SK-N-DZ (cell line): ENCODE results near the gene LDLRAD4.
A peak's percentile ranks its signal among the peaks of the same experiment; 100 is the strongest.

Experiments
- DNase-seq: peaks from one replicate; pipeline ENCODE4 v3.0.0-alpha.2; 2015; ENCODE audit warnings: low spot score

The LDLRAD4 gene

GRCh38 chr18:13369756-13370510, 151.4 kb downstream of the LDLRAD4 start:
- peak; percentile 82 for DNase-seq

DNA sequence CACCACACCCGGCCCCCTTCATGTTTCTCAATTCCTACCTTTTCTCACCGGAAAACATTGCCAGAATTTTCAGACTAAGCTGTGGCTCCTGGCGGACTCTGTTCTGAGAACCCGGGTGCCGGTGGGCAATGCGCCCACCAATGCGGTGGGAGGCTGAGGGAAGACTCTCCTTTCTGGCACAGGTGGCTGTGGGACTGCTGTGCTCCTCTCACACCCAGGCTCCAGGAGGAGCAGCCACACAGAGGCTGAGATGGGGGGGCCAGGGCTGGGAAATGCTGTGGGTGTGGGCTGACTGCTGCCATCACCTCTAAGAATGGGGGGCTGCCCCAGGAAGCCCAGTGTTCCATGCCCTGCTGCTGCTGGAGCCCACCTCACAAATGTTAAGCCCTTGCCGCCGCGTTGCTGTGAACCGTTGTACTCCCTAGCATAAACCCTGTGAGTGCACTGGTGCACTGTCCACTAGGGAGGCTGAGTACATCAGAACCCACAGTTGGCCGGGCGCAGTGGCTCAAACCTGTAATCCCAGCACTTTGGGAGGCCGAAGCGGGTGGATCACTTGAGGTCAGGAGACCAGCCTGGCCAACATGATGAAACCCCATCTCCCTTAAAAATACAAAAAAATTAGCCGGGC, 152.6 kb downstream of the LDLRAD4 start:
- no peak for DNase-seq

- DNase-seq, result no peak
Measured at GRCh38 chr18:13371689-13372418, 153.3 kb downstream of the LDLRAD4 start.

- no peak for DNase-seq
Measured at GRCh38 chr18:13372531-13372951, 154.0 kb downstream of the LDLRAD4 start.

GRCh38 chr18:13374096-13374467, 155.5 kb downstream of the LDLRAD4 start:
- DNase-seq, result no peak

DNA sequence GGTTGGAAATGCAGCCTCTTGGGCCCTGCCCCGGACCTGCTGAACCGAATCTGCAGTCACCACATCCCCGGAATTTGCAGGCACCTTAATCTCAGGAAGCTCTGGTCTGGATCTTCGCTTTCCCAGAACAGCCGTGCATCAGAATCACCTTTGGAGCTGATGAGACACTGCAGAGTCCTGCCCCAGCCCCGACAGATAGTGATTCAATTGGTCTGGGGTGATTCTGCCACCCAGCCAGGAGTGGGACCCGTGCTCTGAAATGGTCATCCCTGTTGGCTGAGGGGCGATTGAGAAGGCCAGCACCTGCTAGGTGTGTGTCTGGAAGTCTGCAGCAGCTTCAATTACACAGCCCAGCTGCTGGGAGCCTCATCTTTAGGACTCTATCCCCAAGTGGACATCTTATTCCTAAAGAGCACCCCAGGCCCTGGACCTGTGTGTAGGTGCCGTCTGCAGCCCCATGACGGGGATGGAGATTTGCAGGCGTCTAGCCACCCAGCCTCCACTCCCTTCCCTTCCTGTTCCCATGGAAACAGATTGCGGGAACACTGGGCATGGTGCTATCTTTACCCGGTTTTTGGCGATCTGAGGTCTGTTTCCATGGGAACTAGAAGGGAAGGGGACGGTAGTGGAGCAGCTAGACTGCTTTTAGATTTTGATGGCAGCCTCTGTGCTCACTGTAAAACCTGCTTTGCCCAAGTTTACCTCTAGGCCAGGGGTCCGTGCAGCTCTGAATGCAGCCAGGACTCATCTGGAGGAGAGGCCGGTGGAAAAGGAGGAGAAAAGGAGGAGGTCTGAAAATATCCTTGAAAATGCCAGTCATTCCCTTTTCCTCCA, 156.1 kb downstream of the LDLRAD4 start:
- peak; percentile 43 for DNase-seq

DNA sequence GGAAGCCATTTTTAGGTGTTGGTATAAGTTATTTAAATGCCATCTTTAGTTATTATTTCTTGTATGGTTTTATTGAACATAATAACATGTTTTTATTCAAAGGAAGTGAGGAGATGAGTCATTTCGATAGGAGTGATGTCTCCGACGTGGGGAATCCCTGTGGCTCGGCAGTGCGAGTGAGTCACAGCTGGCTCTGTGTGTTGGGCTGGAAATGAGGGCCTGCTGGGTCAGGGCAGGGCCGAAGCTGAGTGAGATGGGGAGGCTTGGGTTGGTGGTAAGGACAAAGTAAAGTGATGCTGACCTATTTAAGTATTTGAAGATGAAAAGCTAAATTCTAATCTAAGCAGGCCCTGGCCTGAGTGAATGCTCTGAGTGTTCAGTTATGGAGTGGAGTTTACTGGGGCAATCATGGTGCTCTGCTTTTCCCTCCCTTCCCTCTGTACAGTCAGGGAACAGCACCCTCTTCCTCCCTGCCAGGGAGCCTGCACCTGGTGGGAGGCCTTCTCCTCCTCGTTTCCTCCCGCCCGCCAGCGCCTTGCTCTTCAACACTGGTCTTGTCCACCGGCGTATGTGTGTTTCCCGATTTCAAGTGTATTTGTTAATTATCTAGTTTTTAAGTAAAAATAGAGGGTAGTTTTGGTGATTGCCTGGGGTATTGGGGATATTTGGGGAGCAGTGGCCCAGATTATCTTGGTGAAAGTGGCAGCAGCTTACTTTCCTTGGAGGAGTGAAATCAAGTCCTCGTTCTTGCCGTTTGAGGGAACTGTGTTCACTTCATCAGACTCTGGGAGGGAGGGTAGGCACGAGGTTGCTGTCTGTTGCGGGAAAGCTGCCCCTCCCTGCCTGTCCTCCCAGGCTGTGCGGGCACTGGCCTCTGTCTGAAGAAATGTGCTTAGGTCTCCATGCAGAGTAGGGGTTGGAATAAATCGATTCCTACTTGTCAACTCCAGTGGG, 157.0 kb downstream of the LDLRAD4 start:
- DNase-seq, result peak; percentile 39

GRCh38 chr18:13376298-13376840, 157.8 kb downstream of the LDLRAD4 start:
- no peak for DNase-seq

GRCh38 chr18:13376841-13377351, 158.3 kb downstream of the LDLRAD4 start:
- no peak for DNase-seq

DNA sequence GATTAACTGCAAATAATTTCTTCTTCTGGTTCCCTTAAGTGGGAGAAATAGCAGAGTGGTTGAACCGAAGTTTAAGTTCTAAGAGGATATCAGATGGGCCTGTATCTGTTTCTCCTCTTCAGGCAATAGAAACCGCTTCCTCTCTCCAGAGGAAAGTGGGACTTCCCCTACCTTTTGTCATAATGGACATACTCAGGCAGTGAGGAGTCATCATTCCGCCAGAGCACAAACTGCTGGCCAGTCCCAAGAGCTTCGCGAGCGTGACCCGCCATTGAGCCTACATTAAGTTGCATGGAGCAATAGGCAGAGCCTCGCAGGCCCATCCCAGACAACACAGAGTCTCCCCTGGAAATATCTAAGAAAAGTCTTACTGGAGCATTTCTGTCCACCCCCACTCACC, 158.9 kb downstream of the LDLRAD4 start:
- no peak for DNase-seq

DNA sequence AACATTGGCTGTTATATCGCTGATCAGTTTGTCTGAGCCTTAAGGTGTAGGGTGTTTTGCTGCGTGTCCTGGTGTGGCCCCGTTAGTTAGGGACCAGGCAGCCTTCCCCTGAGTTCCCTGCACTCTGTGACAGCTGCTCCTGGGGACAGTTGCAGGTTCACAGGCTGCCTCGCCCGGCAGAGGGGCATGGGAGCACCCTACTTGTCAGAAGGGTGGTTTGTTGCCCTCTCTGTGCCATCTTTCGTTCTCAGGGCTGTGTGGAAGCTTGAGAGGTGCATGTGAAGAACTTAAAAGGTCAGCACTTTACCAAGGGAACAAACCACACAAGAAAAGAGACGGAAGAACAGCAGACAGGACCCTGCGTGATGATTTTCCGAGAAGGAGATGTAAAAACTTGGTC, 159.6 kb downstream of the LDLRAD4 start:
- DNase-seq, result no peak

GRCh38 chr18:13379062-13379865, 160.7 kb downstream of the LDLRAD4 start:
- no peak for DNase-seq

DNA sequence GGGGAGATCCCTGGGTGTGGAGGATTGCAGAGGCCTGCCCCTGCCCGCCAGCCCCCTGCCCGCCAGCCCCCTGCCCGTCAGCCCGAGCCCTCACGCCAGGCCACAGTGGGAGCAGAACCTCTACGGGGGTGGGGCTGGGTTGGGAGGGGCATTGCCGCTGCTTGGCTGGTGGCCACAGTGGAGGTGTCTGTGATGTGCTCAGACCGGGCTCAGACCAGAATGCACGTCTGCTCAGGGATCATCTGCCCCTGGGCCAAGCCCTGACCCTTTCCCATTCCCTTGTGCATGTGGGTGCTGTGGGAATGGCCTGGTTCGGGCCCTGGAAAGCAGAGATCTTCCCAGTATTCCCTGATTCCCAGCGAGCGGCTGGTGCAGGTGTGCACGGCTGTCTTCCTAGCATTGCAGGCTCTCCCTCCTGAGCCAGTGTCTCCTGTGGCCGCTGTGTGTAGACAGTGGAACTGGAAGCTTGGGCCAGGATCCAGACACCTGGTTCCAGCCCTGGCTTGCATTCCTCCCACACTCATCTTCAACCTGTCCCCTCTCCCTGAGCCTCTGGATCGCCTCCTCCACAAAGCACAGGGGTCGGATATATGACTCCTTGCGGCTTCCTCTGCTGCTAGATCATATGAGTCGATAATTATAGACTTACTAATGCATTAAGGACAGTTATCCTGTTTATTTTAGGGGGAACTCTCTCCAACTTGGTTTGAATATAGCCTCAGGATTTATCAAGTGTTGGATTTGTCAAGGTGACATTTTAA, 161.6 kb downstream of the LDLRAD4 start:
- DNase-seq, result no peak

DNA sequence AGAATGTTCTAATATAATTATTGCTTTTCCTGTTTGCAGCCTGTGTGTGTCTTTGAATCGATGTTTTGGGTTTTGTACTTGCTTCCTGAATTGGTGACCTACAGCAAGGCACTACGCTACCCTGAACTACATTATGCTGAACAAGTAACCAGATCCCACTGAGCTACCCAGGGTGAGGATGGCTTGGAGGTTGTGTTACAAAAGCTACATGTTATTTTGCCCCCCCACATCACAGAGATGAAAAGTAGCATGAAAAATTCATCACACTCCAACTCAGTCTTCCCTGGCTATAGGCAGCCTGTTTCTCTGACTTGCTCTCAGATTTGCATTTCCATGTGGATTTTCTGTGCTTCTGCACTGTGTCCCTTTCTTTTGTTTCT, 162.1 kb downstream of the LDLRAD4 start:
- no peak for DNase-seq

GRCh38 chr18:13381331-13381730, 162.8 kb downstream of the LDLRAD4 start:
- DNase-seq, result no peak

DNA sequence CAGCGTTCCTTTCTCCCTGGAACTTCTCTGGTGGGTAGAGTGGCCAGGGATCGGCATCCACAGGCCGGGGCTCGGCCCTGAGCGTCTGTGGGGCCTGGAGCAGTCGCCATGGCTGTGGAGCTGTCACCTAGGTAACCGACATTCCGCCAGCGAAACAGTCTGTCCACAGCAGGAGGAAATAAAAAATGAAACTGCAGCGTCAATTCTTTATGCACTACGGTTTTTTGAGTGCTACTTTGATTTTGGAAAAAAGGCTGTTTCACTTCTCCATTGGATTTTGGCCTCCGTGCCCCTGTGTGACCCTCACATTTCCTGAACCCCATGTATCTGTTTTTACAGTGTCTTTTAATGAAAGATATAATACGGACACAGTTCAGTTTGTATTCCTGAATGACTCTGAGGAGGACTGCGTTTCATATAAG, 163.4 kb downstream of the LDLRAD4 start:
- DNase-seq, result no peak

- no peak for DNase-seq
Measured at GRCh38 chr18:13382366-13382953, 163.9 kb downstream of the LDLRAD4 start.
